ENCODE data around the gene LARGE2.

LARGE2 gene

DNA sequence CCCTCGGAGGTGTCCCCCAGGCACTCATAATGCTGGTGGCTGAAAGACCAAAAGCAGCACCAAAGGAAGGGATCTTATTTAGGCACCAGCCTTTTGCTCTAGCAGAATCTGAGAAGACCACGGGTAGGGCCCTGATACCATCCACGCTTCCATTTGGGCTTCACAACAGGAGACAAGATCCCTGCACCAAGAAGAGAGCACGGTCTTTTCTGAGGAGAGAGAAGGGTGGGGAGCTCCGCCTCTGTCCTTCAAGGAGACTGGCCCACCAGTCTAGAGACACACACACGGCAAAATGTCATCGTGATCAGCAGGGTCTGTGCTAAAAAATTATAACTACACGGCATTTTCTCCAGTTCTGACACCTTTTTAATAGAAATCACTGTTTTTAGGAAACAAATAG lies 9.8 kb downstream of the LARGE2 start:
- CTCF ChIA-PET, result interaction anchor here (0.5 to 0.6 kb wide), 2 partner anchors 432 to 1375 kb away, joined by 3 read pairs; no protein-coding TSS in a partner anchor

DNA sequence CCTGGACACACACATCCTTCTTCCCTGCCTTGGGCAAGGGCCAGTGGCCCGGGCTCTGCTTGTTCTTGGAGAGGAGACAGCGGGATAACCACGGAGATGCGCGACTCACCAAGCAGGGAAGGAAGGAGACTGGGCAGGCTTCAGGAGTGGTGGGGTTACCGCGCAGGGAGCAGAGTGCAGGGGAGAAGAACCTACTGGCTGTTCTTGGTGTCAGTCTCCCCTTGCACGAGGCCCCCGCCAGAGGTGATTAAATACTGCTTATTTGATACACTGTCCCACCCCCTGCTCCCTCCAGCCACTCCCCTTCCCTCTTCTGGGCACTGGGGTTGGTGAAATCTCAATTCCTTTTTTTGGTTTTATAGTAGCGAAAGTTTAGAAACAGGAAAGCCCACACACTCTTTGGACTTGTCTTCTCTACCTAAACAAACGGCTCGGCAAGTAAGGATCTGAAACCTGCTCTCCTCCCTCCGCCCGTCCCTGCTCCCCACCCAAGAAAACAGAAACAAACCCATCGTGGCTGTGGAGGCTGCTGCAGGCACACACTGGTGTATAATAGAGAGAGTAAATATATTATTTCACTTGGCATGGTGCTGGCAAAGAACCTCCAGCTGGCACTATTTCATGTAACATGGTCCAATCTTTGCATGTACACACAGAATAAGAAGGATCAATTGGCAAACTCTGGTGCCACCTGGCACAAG lies 10.8 kb downstream of the LARGE2 start:
- POLR2A ChIA-PET (ENCODE audit: low non-redundant PET), result no interaction called here
- no peak for DNase-seq (ENCODE audit: low spot score)

More for the DNA sequence above, 9.8 kb downstream of the LARGE2 start:
- no peak for DNase-seq (ENCODE audit: low spot score)
- H3K27ac ChIP-seq, result peak overlapping the region; percentile 100
- POLR2A ChIA-PET (ENCODE audit: low non-redundant PET), result no interaction called here
- TF ChIP-seq, protein P1, sequence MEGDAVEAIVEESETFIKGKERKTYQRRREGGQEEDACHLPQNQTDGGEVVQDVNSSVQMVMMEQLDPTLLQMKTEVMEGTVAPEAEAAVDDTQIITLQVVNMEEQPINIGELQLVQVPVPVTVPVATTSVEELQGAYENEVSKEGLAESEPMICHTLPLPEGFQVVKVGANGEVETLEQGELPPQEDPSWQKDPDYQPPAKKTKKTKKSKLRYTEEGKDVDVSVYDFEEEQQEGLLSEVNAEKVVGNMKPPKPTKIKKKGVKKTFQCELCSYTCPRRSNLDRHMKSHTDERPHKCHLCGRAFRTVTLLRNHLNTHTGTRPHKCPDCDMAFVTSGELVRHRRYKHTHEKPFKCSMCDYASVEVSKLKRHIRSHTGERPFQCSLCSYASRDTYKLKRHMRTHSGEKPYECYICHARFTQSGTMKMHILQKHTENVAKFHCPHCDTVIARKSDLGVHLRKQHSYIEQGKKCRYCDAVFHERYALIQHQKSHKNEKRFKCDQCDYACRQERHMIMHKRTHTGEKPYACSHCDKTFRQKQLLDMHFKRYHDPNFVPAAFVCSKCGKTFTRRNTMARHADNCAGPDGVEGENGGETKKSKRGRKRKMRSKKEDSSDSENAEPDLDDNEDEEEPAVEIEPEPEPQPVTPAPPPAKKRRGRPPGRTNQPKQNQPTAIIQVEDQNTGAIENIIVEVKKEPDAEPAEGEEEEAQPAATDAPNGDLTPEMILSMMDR (conservative IDR thresholded peaks at IDR 0.05; ENCODE audit: low read depth), result no peak

DNA sequence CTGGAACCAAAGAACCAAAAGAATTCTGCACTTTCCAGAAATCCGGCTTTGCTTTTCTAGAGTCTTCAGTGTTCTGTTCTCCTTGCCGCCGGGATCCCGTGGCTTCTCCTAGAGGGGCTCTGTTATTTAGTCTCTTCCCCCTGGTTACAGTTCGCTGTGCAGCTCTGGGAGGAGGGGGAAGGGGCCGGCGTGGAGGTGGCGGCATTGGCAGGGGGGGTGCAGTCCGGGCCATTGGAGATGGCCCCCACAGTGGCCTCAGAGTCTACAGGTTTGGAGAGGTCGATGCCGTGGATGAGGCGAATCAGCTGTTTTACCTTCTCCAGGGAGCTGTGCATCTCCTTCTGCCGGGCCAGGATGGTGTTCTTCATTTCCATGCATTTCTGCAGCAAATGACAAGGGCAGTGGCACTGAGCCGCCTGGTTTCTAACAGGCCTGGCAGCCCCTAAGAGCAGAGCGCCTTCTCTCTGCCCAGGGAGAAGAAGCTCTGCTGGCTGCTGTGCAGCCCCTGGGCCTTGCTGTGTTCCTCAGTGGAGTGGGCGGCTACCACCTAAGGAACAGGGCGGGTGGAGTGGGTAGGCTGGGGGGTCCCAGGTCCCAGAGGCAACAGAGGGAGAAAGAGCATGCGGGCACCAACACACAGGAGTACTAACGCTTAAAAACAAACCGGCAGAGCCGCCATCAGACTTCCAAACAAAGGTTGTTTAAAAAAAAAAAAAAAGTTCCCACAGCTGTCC lies 11.6 kb downstream of the LARGE2 start:
- POLR2A ChIA-PET (ENCODE audit: low non-redundant PET), result interaction anchor here (0.6 kb wide), 1 partner anchor 23 kb away, joined by 3 read pairs; no protein-coding TSS in a partner anchor

More for the DNA sequence above, 10.8 kb downstream of the LARGE2 start:
- TF ChIP-seq, protein P1 (conservative IDR thresholded peaks at IDR 0.05; ENCODE audit: low read depth), result no peak
- CTCF ChIA-PET, result no interaction called here
- H3K27ac ChIP-seq, result peak overlapping the region; percentile 82

DNA sequence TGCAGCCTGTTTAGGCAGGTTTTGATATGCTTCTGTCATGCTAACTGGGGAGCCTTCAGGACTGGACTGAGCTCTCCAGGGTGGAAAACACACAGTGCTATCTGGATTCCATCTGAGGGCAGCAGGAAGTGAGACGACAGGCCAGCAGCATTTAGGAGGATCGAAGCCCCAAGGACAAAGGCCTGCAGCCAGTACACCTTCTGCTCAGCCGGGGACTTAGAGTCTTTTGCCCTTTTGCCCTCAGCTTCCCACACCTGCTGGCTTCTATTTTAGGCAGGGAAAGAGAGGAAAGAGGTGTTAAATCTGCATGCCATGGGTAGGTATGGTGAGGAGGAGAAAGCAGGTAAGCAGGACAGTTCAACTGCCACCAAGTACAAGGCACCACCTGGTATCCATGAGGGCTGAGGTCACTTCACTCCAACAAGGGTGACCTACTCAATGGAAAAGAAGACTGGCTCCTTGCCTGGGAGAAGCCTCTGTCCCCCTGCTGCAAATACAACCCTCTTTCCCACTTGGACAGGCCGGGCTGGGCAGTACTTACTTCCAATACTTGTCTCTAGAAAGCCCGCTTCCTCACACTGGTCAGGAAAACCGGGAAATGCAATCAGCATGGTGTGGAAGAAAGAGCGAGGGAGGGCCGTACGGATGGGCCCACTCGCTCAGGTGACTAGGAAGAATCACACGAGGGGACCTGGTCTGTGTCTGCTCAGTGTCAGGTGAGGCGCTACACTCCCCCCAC lies 12.3 kb downstream of the LARGE2 start:
- H3K27ac ChIP-seq, result peak overlapping the region; percentile 82
- TF ChIP-seq, protein P1 (conservative IDR thresholded peaks at IDR 0.05; ENCODE audit: low read depth), result no peak
- CTCF ChIA-PET, result interaction anchor here (0.6 kb wide), 1 partner anchor 87 kb away, joined by 3 read pairs; the partner anchor contains the start of gene CRY2
- DNase-seq (ENCODE audit: low spot score), result no peak
- POLR2A ChIA-PET (ENCODE audit: low non-redundant PET), result interaction anchor here (0.6 kb wide), 1 partner anchor 23 kb away, joined by 3 read pairs; no protein-coding TSS in a partner anchor

More for the DNA sequence above, 11.6 kb downstream of the LARGE2 start:
- H3K27ac ChIP-seq, result peak overlapping the region; percentile 82
- TF ChIP-seq, protein P1 (conservative IDR thresholded peaks at IDR 0.05; ENCODE audit: low read depth), result no peak
- CTCF ChIA-PET, result interaction anchor here (0.6 kb wide), 1 partner anchor 87 kb away, joined by 3 read pairs; the partner anchor contains the start of gene CRY2
- no peak for DNase-seq (ENCODE audit: low spot score)

DNA sequence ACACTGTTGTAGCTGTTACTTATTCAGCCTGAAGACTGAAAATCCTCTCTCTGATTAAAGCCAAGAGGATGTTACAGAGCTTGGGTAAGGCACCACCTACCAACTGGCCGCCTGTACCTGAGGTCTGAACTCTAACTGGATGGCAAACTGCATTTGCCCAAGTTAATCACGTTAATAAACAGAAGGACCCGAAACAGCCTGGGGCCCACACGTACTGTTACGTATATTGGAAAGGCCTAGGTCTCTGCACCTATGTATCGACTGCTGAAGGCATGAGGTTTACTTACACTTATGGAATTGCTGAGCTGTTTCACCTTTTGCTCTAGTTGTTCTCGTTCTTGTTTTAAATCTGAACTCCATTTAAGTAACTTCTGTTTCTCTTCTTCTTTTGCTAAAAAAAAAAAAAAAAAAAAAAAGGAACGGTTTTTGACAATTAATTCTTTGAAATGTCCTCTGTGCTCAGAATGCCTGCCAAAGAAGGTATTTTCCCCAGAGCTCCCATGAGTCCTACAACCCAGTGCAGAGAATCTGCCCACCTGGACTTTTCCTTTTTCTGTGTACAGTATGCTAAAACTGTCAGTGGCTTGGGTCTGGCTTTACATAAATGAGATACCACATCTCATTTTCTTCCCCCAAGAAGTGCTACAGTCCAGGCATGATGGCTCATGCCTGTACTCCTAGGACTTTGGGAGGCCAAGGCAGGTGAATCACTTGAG lies 13.1 kb downstream of the LARGE2 start:
- POLR2A ChIA-PET (ENCODE audit: low non-redundant PET), result no interaction called here
- CTCF ChIA-PET, result interaction anchor here (0.6 kb wide), 1 partner anchor 39 kb away, joined by 5 read pairs; no protein-coding TSS in a partner anchor
- peak overlapping the region; percentile 82 for H3K27ac ChIP-seq
- no peak for DNase-seq (ENCODE audit: low spot score)
- TF ChIP-seq, protein P1 (conservative IDR thresholded peaks at IDR 0.05; ENCODE audit: low read depth), result no peak

All from RWPE1 (cell line).